Gastroesophageal sphincter (tissue), 4 donors: ENCODE results near the gene CUX1. TPM values are rescaled to one million over a fixed set of nuclear protein-coding genes. Genes with fewer than 3 reads are reported as not detected.

Experiments
- ATAC-seq: fragments of 150-250 bp; one replicate; pipeline ENCODE4 v1.9.1; 2016; ENCODE audit warnings: mild to moderate bottlenecking, moderate library complexity
- H3K27ac ChIP-seq, 4 donors: fragments of 200-600 bp; sonication (generic) in 3 of 4; 1 replicate in 3 of 4; 2 replicates in 1 of 4; pipeline ENCODE4 v1.5.1; 2016 to 2019
- H3K27me3 ChIP-seq: fragments of 200-600 bp; sonication (generic); one replicate; pipeline ENCODE4 v1.5.1; 2019
- H3K36me3 ChIP-seq, 2 donors: fragments of 200-600 bp; sonication (generic); one replicate each; pipeline ENCODE4 v1.5.1; 2019; ENCODE audit warnings: control low read depth in 1 of 2
- H3K4me1 ChIP-seq, 3 donors: fragments of 200-600 bp; sonication (generic); 1 replicate in 2 of 3; 2 replicates in 1 of 3; pipeline ENCODE4 v1.5.1; 2016 to 2019; ENCODE audit warnings: control low read depth in 2 of 3
- H3K4me3 ChIP-seq, 2 donors: fragments of 200-600 bp; sonication (generic); one replicate each; pipeline ENCODE4 v1.5.1; 2019; ENCODE audit warnings: mild to moderate bottlenecking in 1 of 2, moderate library complexity in 1 of 2
- H3K9me3 ChIP-seq, 3 donors: fragments of 200-600 bp; sonication (generic); one replicate each; pipeline ENCODE4 v1.5.1; 2017 to 2019; ENCODE audit warnings: control low read depth in 2 of 3
- EP300 ChIP-seq: sonication (generic); formaldehyde crosslinking; IDR thresholded peaks from one replicate; pipeline ENCODE4 v1.6.1; 2017; ENCODE audit warnings: antibody characterized with exemption, mild to moderate bottlenecking
- POLR2A ChIP-seq, 2 donors: fragments of 450-650 bp; IDR thresholded peaks; one replicate each; pipeline ENCODE4 v1.6.1; 2017; ENCODE audit warnings: antibody characterized with exemption in 2 of 2, mild to moderate bottlenecking in 2 of 2, moderate library complexity in 1 of 2
- POLR2AphosphoS5 ChIP-seq: sonication (generic); formaldehyde crosslinking; IDR thresholded peaks from one replicate; pipeline ENCODE4 v1.6.1; 2017; ENCODE audit warnings: antibody characterized with exemption
- WGBS, 2 donors: methylation state at CpG; one replicate each; pipeline ENCODE4 v1.1.5; 2018; ENCODE audit warnings: low coverage in 1 of 2; 5-methylcytosine and 5-hydroxymethylcytosine counted together
- total RNA-seq, 4 donors: library from RNA; depleted of rRNA; stranded (reverse); fragments of >200 nt; gene quantifications; one replicate each; pipeline ENCODE4 v1.1.0, GENCODE V29; 2016
- TF ChIP-seq, protein P1 (sequence below), 4 experiments: fragments of 200-600 bp in 2 of 4; fragments of 450-650 bp in 2 of 4; sonication (generic) in 1 of 4; IDR thresholded peaks; one replicate each; pipeline ENCODE4 v1.5.1; 2017 to 2019; ENCODE audit warnings: antibody characterized with exemption in 4 of 4, mild to moderate bottlenecking in 2 of 4, moderate library complexity in 2 of 4

The CUX1 gene
- total RNA-seq, 4 donors from 2014 or later = 84.4 to 134 (median 110) TPM

DNA sequence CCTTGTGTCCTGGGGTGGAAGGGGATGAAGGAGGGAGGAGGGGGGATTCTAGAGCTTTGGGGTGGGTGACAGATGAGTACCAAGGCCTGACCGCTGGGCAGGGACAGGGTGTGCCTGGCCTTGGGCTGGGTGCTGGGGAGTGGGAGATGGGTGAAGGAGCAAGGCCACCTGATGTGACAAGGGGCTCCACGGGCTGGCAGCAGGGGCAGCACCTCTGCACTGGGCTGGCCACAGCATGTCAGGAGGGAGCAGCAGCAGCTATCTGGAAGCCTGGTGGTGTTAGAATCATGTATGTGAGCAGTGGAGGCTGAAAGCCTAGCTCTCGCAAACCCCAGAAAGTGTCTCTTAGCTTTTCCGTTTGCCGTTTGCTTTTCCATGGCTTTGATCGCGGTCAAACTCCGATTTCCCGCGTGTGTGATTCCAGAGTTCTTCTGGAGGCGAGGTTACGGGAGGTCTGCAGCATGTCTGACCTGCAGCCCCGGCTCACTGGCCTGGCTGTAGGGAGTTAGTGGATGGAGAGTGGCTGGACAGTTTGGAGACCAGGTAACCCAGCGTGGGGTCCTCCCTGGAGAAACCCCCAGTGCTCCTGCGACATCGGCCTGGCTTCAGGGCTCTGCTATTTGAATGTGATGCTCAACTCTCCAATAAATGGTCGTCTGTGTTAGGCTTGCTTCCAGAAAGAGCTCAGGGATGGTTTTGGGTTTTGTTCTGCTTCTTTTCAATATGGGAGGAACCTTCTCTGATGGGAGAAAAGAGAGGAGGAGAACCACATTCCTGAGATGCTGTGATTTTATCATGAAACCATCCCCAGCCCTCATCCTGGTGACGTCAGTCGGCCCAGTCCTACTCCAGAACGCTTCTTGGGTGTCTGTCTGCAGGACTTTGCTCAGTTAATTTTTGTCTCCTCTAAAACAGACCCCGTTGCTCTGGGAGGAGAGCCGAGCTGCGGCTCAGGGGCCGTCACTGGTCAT, 105.5 kb downstream of the CUX1 start:
- WGBS, 2 donors = 66 to 77% methylated on average over 3 to 18 of the region's 24 CpGs
- no peak overlapping the region for H3K4me3 ChIP-seq
- no peaks in the 10 kb centered on the region for H3K27me3 ChIP-seq
- peak overlapping the region in 3 of 4 donors; percentile 18 to 70 (median 68) for H3K27ac ChIP-seq
- H3K36me3 ChIP-seq = peaks cover 0 to 20% of the 10 kb centered on the region in 2 donors
- no peak for TF ChIP-seq POLR2A (IDR thresholded peaks at IDR 0.05)
- TF ChIP-seq, protein P1, sequence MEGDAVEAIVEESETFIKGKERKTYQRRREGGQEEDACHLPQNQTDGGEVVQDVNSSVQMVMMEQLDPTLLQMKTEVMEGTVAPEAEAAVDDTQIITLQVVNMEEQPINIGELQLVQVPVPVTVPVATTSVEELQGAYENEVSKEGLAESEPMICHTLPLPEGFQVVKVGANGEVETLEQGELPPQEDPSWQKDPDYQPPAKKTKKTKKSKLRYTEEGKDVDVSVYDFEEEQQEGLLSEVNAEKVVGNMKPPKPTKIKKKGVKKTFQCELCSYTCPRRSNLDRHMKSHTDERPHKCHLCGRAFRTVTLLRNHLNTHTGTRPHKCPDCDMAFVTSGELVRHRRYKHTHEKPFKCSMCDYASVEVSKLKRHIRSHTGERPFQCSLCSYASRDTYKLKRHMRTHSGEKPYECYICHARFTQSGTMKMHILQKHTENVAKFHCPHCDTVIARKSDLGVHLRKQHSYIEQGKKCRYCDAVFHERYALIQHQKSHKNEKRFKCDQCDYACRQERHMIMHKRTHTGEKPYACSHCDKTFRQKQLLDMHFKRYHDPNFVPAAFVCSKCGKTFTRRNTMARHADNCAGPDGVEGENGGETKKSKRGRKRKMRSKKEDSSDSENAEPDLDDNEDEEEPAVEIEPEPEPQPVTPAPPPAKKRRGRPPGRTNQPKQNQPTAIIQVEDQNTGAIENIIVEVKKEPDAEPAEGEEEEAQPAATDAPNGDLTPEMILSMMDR (IDR thresholded peaks at IDR 0.05) = no peak
- TF ChIP-seq EP300 = no peak
- no peak for TF ChIP-seq POLR2AphosphoS5
- peaks cover 0 to 33% (median 4%) of the 10 kb centered on the region in 3 donors for H3K4me1 ChIP-seq
- ATAC-seq = no peak
- H3K9me3 ChIP-seq = no peaks in the 10 kb centered on the region

DNA sequence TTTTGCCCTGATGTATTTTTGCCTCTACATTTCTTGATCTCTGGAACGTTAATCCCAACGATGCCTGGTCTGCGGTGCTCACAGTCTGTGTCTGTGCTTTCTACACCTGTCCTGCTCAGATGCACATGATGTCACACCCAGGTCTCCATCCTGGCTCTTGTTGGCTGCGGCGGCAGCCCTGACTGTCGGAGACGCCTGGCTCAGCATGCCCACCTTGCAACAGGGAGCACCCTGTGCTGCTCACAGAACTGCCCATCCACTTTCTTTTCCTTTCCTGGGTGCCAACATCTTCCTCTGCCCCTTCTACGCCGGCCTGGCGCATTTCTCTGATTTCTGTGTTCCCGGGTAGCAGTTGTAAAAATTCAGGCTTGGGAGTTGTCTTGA, 106.2 kb downstream of the CUX1 start:
- Histone ChIP-seq H3K4me1 (peaks cover 0 to 35% (median 4%) of the 10 kb centered on the region in 3 donors), H3K9me3 (no peaks in the 10 kb centered on the region), H3K36me3 (peaks cover 0 to 13% of the 10 kb centered on the region in 2 donors), H3K27me3 (no peaks in the 10 kb centered on the region), H3K27ac (peak overlapping the region; percentile 8 to 70 (median 64)), H3K4me3 (no peak overlapping the region)
- TF ChIP-seq EP300 (no peak), POLR2A (IDR thresholded peaks at IDR 0.05) (no peak), POLR2AphosphoS5 (no peak)
- TF ChIP-seq, protein P1 (IDR thresholded peaks at IDR 0.05) = no peak
- no peak for ATAC-seq
- 51 to 84% methylated on average over 3 to 7 of the region's 11 CpGs for WGBS, 2 donors

DNA sequence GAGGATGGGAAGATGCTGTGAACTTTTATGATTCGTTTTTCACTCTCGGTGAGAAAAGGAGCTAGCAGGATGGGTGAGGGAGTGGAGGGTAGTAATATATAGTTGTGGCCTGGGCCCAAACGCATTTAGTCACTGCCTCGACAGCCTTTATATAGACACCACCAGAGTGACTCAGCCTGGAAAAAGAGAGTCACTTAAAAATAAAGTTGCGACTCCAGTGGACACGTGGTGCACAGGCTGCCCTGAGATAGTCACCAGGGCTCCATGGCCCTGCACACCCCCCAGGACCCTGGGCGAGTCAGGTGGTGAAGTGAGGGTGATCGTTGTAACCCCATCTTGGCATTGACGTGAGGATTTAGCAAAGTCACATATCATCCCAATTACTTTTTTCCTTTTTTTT, 106.7 kb downstream of the CUX1 start:
- TF ChIP-seq POLR2AphosphoS5 (peak; percentile 71), EP300 (no peak)
- WGBS, 2 donors = 29 to 50% methylated on average over 9 of the region's 9 CpGs
- Histone ChIP-seq H3K27ac (peak overlapping the region in 3 of 4 donors; percentile 59 to 70 (median 68)), H3K4me3 (no peak overlapping the region), H3K4me1 (peaks cover 0 to 35% (median 4%) of the 10 kb centered on the region in 3 donors), H3K36me3 (peaks cover 0 to 7% of the 10 kb centered on the region in 2 donors), H3K9me3 (no peaks in the 10 kb centered on the region), H3K27me3 (no peaks in the 10 kb centered on the region)
- peak; percentile 75 for ATAC-seq

DNA sequence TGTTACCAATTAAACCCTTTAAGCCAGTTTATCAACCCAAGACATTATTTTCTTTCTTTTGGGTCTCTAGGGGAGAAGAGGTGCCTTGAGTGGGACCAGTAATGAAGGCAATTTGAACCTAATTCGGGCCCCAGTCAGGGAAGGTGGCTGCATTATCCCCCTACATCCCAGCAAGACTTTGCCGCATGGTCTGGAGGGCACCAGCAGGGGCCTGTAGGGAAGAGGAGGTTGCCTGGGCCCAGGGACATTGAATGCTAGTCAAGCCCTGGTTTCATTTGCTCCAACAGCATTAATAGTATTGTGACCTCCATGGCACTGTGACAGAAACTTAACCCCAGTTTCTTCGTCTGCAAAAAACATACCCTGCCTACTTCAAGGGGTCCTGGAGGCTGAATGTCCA, 108.8 kb downstream of the CUX1 start:
- Histone ChIP-seq H3K27ac (no peak overlapping the region), H3K9me3 (no peaks in the 10 kb centered on the region), H3K4me1 (peaks cover 0 to 35% (median 4%) of the 10 kb centered on the region in 3 donors), H3K27me3 (no peaks in the 10 kb centered on the region), H3K36me3 (no peaks in the 10 kb centered on the region), H3K4me3 (no peak overlapping the region)
- no peak for ATAC-seq
- TF ChIP-seq POLR2A (IDR thresholded peaks at IDR 0.05) = no peak
- 100% methylated on average over 1 to 2 of the region's 3 CpGs for WGBS, 2 donors

DNA sequence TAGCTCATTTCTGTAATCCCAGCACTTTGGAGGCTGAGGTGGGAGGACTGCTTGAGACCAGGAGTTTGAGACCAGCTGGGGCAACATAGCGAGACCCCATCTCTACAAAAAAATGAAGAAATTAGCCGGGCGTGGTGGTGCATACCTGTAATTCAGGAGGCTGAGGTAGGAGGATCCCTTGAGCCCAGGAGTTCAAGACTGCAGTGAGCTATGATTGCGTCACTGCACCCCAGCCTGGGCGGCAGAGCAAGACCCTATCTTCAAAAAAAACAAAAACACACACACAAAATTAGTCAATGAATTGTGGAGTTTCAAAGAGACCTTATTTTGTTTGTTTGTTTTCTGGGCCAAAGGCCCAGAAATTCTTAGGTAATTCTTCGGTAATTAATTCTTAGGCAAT, 110.0 kb downstream of the CUX1 start:
- Histone ChIP-seq H3K9me3 (no peaks in the 10 kb centered on the region), H3K27me3 (no peaks in the 10 kb centered on the region), H3K4me3 (no peak overlapping the region), H3K4me1 (peaks cover 0 to 31% (median 4%) of the 10 kb centered on the region in 3 donors), H3K36me3 (no peaks in the 10 kb centered on the region), H3K27ac (peak overlapping the region in 2 of 4 donors; percentile 31 to 37)
- TF ChIP-seq EP300 = no peak
- TF ChIP-seq, protein P1 (IDR thresholded peaks at IDR 0.05) = no peak
- TF ChIP-seq POLR2AphosphoS5 = no peak
- TF ChIP-seq POLR2A (IDR thresholded peaks at IDR 0.05) = no peak
- ATAC-seq = no peak
- 89 to 93% methylated on average over 6 of the region's 6 CpGs for WGBS, 2 donors

DNA sequence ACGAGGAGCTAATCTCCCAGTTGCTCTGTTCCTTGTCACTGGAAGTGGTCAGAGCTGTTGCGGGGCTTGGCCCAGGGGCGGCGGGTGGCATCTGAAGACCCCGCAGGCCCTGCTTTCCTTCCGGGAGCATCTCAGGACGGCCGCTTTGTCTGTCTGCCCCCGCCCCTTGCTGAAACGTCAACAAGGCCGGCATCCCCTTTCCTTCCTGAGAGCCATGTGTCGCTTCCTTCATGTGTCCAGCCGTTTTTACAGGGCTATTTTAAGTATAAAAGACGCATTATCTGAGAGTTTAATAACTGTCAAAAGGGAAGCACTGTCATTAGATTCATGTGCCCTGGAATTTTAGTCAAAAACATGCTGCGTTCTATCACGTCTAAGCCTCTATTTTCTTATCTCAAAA, 110.4 kb downstream of the CUX1 start:
- H3K27ac ChIP-seq = peak overlapping the region in 2 of 4 donors; percentile 31 to 37
- no peak for ATAC-seq
- WGBS, 2 donors = 69 to 76% methylated on average over 5 to 12 of the region's 16 CpGs
- H3K36me3 ChIP-seq = no peaks in the 10 kb centered on the region
- TF ChIP-seq POLR2AphosphoS5 (no peak), POLR2A (IDR thresholded peaks at IDR 0.05) (no peak), EP300 (no peak)
- TF ChIP-seq, protein P1 (IDR thresholded peaks at IDR 0.05) = no peak
- H3K27me3 ChIP-seq = no peaks in the 10 kb centered on the region
- peaks cover 0 to 31% (median 4%) of the 10 kb centered on the region in 3 donors for H3K4me1 ChIP-seq
- H3K4me3 ChIP-seq = no peak overlapping the region
- no peaks in the 10 kb centered on the region for H3K9me3 ChIP-seq
